NCI-H446 treated with DMSO at 0.1 percent for 48 hours (cell line): ENCODE measurements around the gene ZFP1.

Experiments used
- DNase-seq: peaks from one replicate; lab custom pipeline; 2025; lab: John Stamatoyannopoulos, UW

Gene ZFP1

GRCh38 chr16:75148311-75149195 lies at the start of gene ZFP1:
ZFP1 (plus strand) TSS chr16:75148524; CDS start chr16:75152952, 4,428 bp downstream.
- peak; percentile 67 for DNase-seq

GRCh38 chr16:75099075-75099667 lies 49.2 kb upstream of the ZFP1 start:
- DNase-seq: no peak

GRCh38 chr16:75099738-75100602 lies 48.4 kb upstream of the ZFP1 start:
- DNase-seq: no peak

- no peak for DNase-seq
Observed at GRCh38 chr16:75100603-75100990, 47.7 kb upstream of the ZFP1 start.

GRCh38 chr16:75101635-75102034 lies 46.7 kb upstream of the ZFP1 start:
- DNase-seq: no peak

GRCh38 chr16:75102595-75102994 lies 45.7 kb upstream of the ZFP1 start:
- no peak for DNase-seq

GRCh38 chr16:75103994-75104393 lies 44.3 kb upstream of the ZFP1 start:
- no peak for DNase-seq

- DNase-seq: no peak
Observed at GRCh38 chr16:75104836-75105235, 43.5 kb upstream of the ZFP1 start.

- DNase-seq: no peak
Observed at GRCh38 chr16:75105306-75106061, 42.8 kb upstream of the ZFP1 start.

GRCh38 chr16:75106351-75107274 lies 41.7 kb upstream of the ZFP1 start:
- no peak for DNase-seq

- no peak for DNase-seq
Observed at GRCh38 chr16:75107505-75107904, 40.8 kb upstream of the ZFP1 start.

- DNase-seq: peak; percentile 69
Observed at GRCh38 chr16:75108792-75109731, 39.3 kb upstream of the ZFP1 start.

GRCh38 chr16:75109732-75110243 lies 38.5 kb upstream of the ZFP1 start:
- peak; percentile 11 for DNase-seq

- peak; percentile 64 for DNase-seq
Observed at GRCh38 chr16:75110637-75111513, 37.4 kb upstream of the ZFP1 start.

GRCh38 chr16:75111514-75111940 lies 36.8 kb upstream of the ZFP1 start:
- DNase-seq: no peak

- DNase-seq: no peak
Observed at GRCh38 chr16:75111961-75112733, 36.2 kb upstream of the ZFP1 start.

GRCh38 chr16:75112734-75113491 lies 35.4 kb upstream of the ZFP1 start:
- DNase-seq: no peak
